HG02973 (cell line): ENCODE results near the gene LPAR1.

Experiments used
- ATAC-seq: cut with Tn5 transposase; IDR thresholded peaks from one replicate; pipeline ENCODE4 v1.9.1; 2021; ENCODE audit warnings: moderate library complexity; ENCODE audit not compliant: unreplicated experiment

The LPAR1 gene

GRCh38 chr9:111037708-111038330 is 451 bp downstream of the LPAR1 start:
- ATAC-seq, result no peak

- no peak for ATAC-seq
These were observed 938 bp downstream of the LPAR1 start for GRCh38 chr9:111037356-111037707.

GRCh38 chr9:111036946-111037345 is 1.3 kb downstream of the LPAR1 start:
- no peak for ATAC-seq

- ATAC-seq, result no peak
These were observed 1.9 kb downstream of the LPAR1 start for GRCh38 chr9:111036429-111036789.

- ATAC-seq, result no peak
These were observed 2.5 kb downstream of the LPAR1 start for GRCh38 chr9:111035543-111036428.

GRCh38 chr9:111034898-111035539 is 3.3 kb downstream of the LPAR1 start:
- ATAC-seq, result no peak

GRCh38 chr9:111034170-111034897 is 3.9 kb downstream of the LPAR1 start:
- ATAC-seq, result no peak

- no peak for ATAC-seq
These were observed 7.8 kb downstream of the LPAR1 start for GRCh38 chr9:111030492-111030891.

- ATAC-seq, result no peak
These were observed 9.0 kb downstream of the LPAR1 start for GRCh38 chr9:111029260-111029659.

- no peak for ATAC-seq
These were observed 10.5 kb downstream of the LPAR1 start for GRCh38 chr9:111027798-111028197.

- ATAC-seq, result no peak
These were observed 15.1 kb downstream of the LPAR1 start for GRCh38 chr9:111023128-111023527.

GRCh38 chr9:111020594-111020993 is 17.7 kb downstream of the LPAR1 start:
- ATAC-seq, result no peak

GRCh38 chr9:111016426-111017045 is 21.7 kb downstream of the LPAR1 start:
- ATAC-seq, result no peak

- no peak for ATAC-seq
These were observed 22.3 kb downstream of the LPAR1 start for GRCh38 chr9:111016016-111016415.

GRCh38 chr9:111013707-111014106 is 24.6 kb downstream of the LPAR1 start:
- no peak for ATAC-seq

GRCh38 chr9:111013250-111013649 is 25.0 kb downstream of the LPAR1 start:
- no peak for ATAC-seq

- ATAC-seq, result no peak
These were observed 29.9 kb downstream of the LPAR1 start for GRCh38 chr9:111008158-111009075.

- ATAC-seq, result no peak
These were observed 32.4 kb downstream of the LPAR1 start for GRCh38 chr9:111005746-111006470.

GRCh38 chr9:111004936-111005335 is 33.3 kb downstream of the LPAR1 start:
- no peak for ATAC-seq
